Measurements from ENCODE around the gene UBE2J2.

- no peak for TF ChIP-seq CTCF (IDR thresholded peaks at IDR 0.05)
- no peak for TF ChIP-seq POLR2A (IDR thresholded peaks at IDR 0.05)
Observed at GRCh38 chr1:1319646-1319941, 45.9 kb upstream of the UBE2J2 start.
